ENCODE data around the gene MED26.

The MED26 gene

DNA sequence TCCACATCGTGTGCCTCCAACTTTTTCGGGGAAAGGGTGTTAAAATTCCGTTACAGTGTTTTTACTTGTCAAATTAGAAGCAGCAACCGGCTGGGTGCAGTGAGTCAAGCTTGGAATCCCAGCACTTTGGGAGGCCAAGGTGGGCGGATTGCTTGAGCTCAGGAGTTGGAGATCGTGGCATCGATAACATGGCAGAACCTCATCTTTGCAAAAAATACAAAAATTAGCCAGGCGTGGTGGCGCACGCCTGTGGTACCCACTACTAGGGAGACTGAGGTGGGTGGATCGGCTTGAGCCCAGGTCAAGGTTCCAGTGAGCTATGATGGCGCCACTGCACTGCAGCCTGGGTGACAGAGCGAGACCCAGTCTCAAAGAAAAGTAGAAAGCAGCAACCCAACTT, 54.7 kb downstream of the MED26 start:
- TF ChIP-seq, protein P1, sequence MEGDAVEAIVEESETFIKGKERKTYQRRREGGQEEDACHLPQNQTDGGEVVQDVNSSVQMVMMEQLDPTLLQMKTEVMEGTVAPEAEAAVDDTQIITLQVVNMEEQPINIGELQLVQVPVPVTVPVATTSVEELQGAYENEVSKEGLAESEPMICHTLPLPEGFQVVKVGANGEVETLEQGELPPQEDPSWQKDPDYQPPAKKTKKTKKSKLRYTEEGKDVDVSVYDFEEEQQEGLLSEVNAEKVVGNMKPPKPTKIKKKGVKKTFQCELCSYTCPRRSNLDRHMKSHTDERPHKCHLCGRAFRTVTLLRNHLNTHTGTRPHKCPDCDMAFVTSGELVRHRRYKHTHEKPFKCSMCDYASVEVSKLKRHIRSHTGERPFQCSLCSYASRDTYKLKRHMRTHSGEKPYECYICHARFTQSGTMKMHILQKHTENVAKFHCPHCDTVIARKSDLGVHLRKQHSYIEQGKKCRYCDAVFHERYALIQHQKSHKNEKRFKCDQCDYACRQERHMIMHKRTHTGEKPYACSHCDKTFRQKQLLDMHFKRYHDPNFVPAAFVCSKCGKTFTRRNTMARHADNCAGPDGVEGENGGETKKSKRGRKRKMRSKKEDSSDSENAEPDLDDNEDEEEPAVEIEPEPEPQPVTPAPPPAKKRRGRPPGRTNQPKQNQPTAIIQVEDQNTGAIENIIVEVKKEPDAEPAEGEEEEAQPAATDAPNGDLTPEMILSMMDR (conservative IDR thresholded peaks at IDR 0.05; ENCODE audit: low read depth, low read length), result no peak
- DNase-seq (ENCODE audit: low read depth), result no peak
- peak overlapping the region; percentile 78 for H3K4me3 ChIP-seq (ENCODE audit: low read length)

DNA sequence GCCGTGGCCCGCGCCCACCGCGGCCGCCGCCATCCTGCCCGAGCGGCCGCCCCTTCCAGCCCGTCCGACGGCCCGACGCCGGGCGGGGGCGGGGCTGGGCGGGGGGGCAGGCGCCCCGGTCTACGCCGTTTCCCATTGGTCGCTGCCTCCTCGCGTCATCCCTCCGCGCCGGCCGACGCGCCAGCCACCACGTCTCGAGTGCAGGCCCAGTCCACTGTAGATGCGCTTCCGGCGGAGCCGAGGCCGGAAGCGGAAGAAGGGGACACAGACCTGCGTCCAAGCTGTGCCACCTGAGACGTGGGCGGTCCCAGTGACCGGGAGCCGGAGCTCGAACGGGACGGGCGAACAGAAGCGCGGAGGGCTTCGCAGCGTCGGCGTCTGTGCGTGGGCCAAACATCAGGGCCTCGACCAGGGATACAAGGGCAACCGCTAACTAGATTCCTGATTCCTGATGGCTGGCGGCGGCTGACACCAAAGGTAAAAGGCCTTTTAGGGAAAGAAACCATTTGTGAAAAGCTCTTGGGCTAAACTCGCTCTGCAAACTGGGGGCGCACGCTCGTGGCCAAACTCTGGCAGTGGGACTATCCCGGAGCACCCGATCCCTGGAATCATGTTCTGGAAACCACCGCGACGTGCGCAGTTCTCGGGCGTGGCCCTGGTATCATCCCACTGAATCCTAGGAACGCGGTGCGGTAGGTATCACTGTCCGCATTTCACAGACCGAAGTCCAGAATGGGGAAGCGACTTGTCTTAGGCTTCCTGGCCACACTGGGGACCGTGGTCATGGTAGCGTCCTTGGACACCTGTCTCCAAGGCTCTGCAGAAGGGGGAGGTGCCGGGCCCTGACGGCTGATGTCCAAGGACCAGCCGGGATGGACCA, 55.4 kb downstream of the MED26 start, which contains the start of gene SLC35E1:
TSS of gene SLC35E1 (minus strand) at position 84 of the 880 bp plus-strand sequence. CDS start at position 33, 51 bp downstream.
- peak within 1 kb of the TSS; percentile 78 for H3K4me3 ChIP-seq (ENCODE audit: low read length)
- peak; percentile 86 for DNase-seq (ENCODE audit: low read depth)
- TF ChIP-seq, protein P1 (conservative IDR thresholded peaks at IDR 0.05; ENCODE audit: low read depth, low read length), result no peak

DNA sequence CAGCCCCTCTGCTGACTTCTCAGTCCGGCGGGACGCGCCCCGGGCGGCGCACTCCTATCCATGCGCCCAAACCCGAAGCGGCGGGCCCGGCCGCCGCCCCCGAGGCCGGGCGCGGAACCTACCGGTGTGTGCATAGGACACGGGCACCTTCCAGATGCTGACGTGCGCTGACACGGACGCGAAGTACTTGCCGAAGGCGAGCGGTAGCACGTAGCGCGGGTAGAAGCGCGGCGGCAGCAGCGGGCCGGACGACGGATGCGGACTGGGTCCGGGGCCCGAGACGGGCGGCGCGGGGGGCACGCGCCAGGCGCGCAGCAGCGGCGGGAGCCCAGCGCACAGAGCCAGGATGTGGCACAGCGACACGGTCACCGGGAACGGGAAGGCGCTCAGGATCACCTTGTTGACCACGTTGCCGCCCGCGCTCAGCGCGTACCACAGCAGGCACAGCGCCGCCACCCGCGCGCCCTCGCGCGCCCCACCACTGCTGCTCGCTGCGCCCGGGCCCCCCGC, 56.1 kb downstream of the MED26 start:
- no peak for DNase-seq (ENCODE audit: low read depth)
- H3K4me3 ChIP-seq (ENCODE audit: low read length), result peak overlapping the region; percentile 65
- TF ChIP-seq, protein P1 (conservative IDR thresholded peaks at IDR 0.05; ENCODE audit: low read depth, low read length), result no peak

DNA sequence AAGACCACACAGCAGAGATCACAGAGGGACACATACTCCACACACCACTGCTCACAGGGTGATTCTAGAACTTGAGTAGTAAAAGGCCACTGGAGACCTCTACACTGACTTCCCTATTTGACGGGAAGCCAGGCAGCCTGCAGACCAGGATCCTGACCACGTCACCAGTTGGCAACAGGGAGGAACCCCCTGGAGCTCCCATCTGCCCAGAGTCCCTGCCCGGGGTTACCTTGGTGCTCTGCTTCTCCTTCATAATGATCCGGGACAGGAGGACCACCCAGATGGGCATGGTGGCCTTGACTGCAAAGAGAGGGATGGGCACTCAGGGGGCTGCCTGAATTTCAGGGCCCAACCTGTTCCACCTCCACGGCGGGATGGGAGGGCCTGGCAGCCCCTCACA, 56.7 kb downstream of the MED26 start:
- no peak for DNase-seq (ENCODE audit: low read depth)
- peak overlapping the region; percentile 65 for H3K4me3 ChIP-seq (ENCODE audit: low read length)
- TF ChIP-seq, protein P1 (conservative IDR thresholded peaks at IDR 0.05; ENCODE audit: low read depth, low read length), result no peak

DNA sequence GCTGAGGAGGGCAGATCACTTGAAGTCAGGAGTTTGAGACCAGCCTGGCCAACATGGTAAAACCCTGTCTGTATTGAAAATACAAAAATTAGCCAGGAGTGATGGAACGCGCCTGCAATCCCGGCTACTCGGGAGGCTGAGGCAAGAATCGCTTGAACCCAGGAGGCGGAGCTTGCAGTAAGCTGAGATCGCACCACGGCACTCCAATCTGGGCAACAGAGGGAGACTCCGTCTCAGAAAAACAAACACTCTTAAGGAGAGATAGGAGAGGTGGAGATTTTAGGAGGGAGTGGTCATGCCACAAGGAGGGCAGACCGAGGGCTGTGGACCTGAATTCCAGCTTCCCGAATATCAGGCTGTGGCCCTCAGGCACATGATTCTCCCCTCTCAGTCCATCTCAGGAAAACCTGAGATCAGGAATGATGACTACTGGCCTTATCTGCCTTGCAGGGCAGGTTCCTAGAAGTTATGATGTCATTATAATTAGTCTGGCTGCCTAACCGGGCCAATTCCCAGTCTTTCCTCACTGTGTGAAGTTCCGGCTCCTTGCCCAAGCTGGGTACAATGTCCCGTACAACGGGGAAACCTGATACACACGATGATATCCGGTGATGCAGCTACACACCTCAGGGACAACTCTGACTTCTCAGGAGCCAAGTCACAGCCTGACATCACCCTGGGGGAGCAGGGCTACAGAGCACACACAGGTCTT, 58.2 kb downstream of the MED26 start:
- TF ChIP-seq, protein P1 (conservative IDR thresholded peaks at IDR 0.05; ENCODE audit: low read depth, low read length), result no peak
- DNase-seq (ENCODE audit: low read depth), result no peak
- no peak overlapping the region for H3K4me3 ChIP-seq (ENCODE audit: low read length)

DNA sequence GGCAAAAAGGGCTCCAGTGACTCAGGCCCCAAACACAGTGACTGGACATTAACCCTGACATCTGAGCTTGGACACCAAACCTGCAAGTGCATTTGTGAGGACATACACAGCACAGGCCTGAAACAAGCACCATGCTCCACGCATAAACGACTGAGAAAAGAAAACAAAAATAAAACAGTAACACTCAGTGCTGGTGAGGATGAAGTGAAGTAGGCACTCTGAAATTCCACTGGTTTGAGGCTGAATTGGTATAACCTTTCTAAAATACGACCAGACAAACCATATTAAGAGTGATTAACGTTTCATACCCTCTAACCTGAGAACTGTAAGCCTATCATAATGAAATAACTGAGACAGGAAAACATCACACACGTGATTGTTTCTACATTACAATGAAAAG, 61.3 kb downstream of the MED26 start:
- TF ChIP-seq, protein P1 (conservative IDR thresholded peaks at IDR 0.05; ENCODE audit: low read depth, low read length), result no peak
- no peak overlapping the region for H3K4me3 ChIP-seq (ENCODE audit: low read length)
- no peak for DNase-seq (ENCODE audit: low read depth)

Measured in retinal pigment epithelial cell (primary cell).